Stimulated activated CD4-positive, alpha-beta T cell treated with anti-CD3 and anti-CD28 coated beads, Interleukin-4, amount 100 ng/mL, for 48 hours (primary cell): ENCODE data around the gene HSD17B8.

Experiments used
- DNase-seq, 2 donors: peaks; one replicate each; pipeline ENCODE4 v3.0.0-alpha.2; 2020; ENCODE audit warnings: low read depth in 2 of 2

The HSD17B8 gene

GRCh38 chr6:33241968-33242367, 37.5 kb downstream of the HSD17B8 start:
- no peak for DNase-seq

DNA sequence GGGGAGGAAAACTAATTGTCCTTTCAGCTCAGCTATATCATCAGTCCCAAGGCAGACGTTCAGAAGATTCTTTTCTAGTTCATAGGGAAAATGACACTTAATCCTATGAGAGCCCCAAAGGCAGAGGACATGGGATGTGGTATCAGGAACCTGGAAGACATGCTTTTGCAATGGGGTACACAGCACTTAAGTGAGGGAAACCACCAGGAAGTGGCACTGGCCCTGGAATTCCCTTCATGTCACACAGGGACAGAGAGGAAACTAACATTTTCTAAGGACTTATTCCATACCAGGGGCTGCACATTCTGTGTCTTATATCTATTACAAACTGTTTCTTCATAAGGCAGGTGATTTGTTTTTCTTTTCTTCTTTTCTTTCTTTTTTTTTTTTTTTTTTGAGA, 39.0 kb downstream of the HSD17B8 start:
- no peak for DNase-seq

DNA sequence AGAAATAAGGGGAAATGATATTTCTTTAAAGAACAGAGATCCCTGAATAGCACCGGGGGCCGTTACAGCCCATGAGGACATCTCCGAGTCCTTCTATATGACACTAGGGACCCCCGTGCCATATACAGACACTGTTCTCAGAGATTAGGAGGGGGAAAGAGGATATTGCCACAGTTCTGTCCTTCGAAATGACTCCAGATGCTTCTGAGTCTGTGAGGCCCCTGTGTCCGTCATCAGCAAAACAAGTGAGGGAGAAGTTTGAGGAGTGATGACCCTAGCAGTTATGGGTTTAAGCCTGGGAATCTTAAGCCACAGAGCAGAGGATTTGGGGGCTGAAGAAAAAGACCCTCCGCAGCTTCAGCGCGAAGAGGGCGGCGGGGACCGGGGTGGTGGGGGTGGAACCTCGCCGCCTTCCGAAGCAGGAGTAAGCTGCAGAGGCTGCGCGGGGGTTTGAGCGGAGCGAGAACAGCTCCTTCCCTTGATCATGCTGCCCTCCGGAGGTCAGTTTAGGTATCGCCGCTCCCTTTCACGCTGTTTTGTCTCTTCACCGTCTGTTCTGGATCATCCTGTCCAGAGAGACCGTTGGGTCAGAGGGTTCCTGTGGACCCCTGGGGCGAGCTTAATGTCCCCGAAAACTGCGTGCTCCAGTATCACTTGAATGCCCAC, 43.7 kb downstream of the HSD17B8 start:
- DNase-seq: peak; percentile 85 to 92

DNA sequence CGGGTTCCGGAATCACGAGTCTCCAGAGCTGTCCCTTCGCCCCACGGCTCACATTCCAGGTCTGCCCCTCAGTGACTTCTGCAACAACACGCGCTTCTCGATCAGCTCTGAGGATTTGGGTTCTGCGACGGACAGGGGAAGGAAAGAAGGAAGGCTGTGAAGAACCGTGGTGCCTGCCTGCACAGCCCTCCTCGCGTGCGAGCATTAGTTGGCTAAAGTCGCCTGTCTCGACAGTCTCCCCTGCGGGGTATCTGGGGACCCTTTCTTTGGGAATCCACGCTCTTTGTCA, 44.1 kb downstream of the HSD17B8 start:
- no peak for DNase-seq

- DNase-seq: peak; percentile 92 to 96
These were observed 44.7 kb downstream of the HSD17B8 start for GRCh38 chr6:33248932-33249731.

GRCh38 chr6:33249732-33250630, 45.5 kb downstream of the HSD17B8 start:
- DNase-seq: no peak

- no peak for DNase-seq
These were observed 46.3 kb downstream of the HSD17B8 start for GRCh38 chr6:33250731-33251130.

- no peak for DNase-seq
These were observed 47.0 kb downstream of the HSD17B8 start for GRCh38 chr6:33251395-33252012.

DNA sequence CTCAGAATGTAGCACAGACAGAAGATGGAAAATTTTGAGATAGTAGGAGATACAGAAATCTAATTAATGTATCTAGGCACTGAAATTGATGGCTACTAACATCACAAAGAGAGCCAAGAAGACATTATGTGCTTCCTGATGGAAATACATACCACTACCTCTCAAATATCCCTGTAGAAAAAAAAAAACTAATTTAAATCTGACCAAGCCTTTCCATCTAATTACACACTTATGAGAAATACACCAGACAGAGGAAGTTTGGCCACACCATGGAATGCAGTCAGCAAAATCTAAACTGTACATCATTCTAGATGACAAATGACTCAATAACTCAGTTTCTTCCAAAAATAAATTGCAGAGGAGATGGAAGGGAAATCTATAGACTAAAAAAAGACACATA, 48.3 kb downstream of the HSD17B8 start:
- DNase-seq: no peak

DNA sequence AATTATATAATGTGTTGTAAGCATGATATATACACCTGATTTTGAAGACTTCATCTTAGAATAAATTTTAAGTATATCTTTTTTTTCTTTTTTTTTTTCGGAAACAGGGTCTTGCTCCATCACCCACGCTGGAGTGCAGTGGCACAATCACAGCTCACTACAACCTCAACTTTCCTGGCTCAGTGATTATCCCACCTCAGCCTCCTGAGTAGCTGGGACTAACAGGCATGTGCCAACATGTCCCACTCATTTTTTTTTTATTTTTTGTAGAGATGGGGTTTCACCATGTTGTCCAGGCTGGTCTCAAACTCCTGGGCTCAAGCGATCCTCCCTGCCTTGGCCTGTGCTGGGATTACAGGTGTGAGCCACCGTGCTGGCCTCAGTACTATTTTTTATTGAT, 50.1 kb downstream of the HSD17B8 start:
- DNase-seq: no peak
